Large intestine (tissue), 3 donors: ENCODE results near the gene SIGMAR1. TPM values are rescaled to one million over a fixed set of nuclear protein-coding genes. Genes with fewer than 3 reads are reported as not detected.
A peak's percentile ranks its signal among the peaks of the same experiment; 100 is the strongest.

Source experiments
- DNase-seq, 2 donors: peaks; one replicate each; pipeline versions ENCODE4 v3.0.0 to v3.0.0-alpha.2; 2013
- H3K27ac ChIP-seq: one replicate; pipeline ENCODE4 v1.5.1; 2013; ENCODE audit warnings: low read length
- H3K27me3 ChIP-seq: 2 replicates; pipeline ENCODE4 v1.6.1; 2013; ENCODE audit warnings: low read length; ENCODE audit not compliant: control insufficient read depth, insufficient read depth
- H3K36me3 ChIP-seq: 2 replicates; pipeline ENCODE4 v1.6.1; 2013; ENCODE audit warnings: low read length; ENCODE audit not compliant: control insufficient read depth, insufficient read depth
- H3K4me1 ChIP-seq: one replicate; pipeline ENCODE4 v1.6.1; 2013; ENCODE audit warnings: low read length; ENCODE audit not compliant: control insufficient read depth, insufficient read depth
- H3K4me3 ChIP-seq: one replicate; pipeline ENCODE4 v1.5.1; 2013; ENCODE audit warnings: low read length
- H3K9me3 ChIP-seq: one replicate; pipeline ENCODE4 v1.6.1; 2013; ENCODE audit warnings: mild to moderate bottlenecking, low read depth, low read length, moderate library complexity; ENCODE audit not compliant: control insufficient read depth
- WGBS: methylation state at CpG from one replicate; pipeline ENCODE4 v1.1.5; 2013; ENCODE audit warnings: low lambda C conversion rate; ENCODE audit not compliant: insufficient coverage; 5-methylcytosine and 5-hydroxymethylcytosine counted together
- polyA plus RNA-seq: library from polyadenylated mRNA; unstranded; fragments of 120-200 nt; gene quantifications from one replicate; pipeline ENCODE4 v1.2.1, GENCODE V29; 2013

The SIGMAR1 gene
- polyA plus RNA-seq, 1 donor = 79.9 TPM

DNA sequence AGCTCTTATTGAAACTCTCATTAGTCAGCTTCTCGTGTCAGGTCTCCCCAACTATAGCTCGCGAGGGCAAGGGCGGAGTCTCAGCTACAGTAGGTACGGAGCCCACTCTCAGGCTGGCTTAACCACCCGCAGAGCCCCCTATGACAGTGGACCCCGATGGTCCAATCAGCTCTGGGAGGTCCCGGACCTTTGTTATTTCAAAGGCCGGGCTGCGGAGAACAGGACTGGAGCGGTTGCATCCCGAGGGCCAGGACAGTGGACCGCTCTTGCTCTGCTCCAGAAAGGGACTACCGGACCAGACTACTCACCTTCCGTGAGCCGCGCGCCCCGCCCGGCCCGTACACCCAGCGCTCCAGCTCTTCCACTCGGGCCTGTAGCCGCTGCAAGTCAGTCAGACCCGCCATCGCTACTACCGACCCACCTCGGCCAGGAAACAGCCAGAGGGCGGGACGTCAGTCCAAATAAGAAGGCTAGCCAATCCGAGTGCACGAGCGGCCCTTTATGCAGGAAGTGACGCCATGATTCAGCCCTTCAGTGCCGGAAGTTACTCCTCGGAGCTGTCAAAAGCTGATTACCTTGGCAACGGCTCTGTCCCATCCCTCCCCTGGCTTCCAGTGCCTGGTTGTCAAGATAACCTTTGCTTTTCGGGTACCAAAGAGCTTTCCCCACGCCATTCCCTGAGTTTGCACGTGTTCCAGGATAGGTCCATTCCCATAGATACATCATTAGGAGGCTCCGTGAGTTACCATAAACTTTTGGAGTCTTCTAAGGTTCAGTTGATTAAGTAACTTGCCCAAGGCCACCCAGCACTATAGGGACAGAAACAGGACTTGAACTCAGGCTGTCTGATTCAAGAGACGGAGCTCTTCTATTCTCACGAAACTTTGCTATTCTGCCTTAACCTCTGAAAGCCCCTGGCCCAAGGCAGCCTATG lies 17.3 kb downstream of the SIGMAR1 start, which contains the start of gene DCTN3:
Gene DCTN3, minus strand, starts transcription at position 435 of the 934 bp plus-strand sequence. Its CDS starts 31 bp downstream, at position 404.
- WGBS = 0% methylated on average over 2 of the region's 43 CpGs
- peaks cover 3% of the 10 kb centered on the region for H3K9me3 ChIP-seq
- H3K27ac ChIP-seq = no peak within 1 kb of the TSS

GRCh38 chr9:34615132-34615531 lies 22.5 kb downstream of the SIGMAR1 start:
- DNase-seq = no peak
- no CpG with 5 or more reads among the region's 2 CpGs for WGBS
- Histone ChIP-seq H3K27me3 (no peaks in the 10 kb centered on the region), H3K27ac (no peak overlapping the region), H3K4me3 (no peak overlapping the region), H3K36me3 (peaks cover 45% of the 10 kb centered on the region), H3K9me3 (no peaks in the 10 kb centered on the region), H3K4me1 (peaks cover 23% of the 10 kb centered on the region)

More for the DNA sequence above, 17.3 kb downstream of the SIGMAR1 start, which contains the start of gene DCTN3:
- Histone ChIP-seq H3K27me3 (peaks cover 45% of the 10 kb centered on the region), H3K4me1 (peaks cover 10% of the 10 kb centered on the region), H3K4me3 (peak within 1 kb of the TSS; percentile 68), H3K36me3 (peaks cover 31% of the 10 kb centered on the region)
- peak; percentile 92 for DNase-seq

DNA sequence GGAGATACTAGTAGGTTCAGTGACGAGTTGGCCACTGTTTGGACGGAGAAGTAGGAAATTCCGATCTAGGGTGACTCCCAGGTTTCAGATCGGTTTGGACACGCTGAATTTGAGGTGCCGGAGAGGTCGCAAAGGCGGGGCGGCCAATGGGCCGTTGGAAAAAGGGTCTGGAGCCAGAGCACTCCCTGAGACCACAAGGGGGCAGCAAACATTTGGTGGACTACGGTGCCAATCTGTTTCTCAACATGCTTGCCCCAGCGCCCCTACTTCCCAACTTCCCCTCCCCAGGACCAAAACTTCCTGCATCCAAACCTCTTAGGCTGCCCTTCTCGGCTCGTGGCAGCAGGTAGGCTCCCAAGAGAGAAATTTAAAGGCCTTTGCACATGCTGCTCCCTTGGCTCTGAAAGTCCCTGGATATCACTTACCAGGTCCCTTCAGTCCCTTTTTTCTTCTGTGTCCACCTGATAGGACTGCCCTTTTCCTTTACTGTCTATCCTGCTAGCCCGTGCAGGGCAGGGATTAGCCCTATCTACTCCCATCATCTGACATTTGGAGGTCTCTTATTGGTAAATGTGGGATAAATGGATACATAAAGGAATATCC lies 24.7 kb downstream of the SIGMAR1 start:
- Histone ChIP-seq H3K4me1 (peaks cover 17% of the 10 kb centered on the region), H3K27ac (no peak overlapping the region), H3K27me3 (no peaks in the 10 kb centered on the region), H3K4me3 (peak overlapping the region; percentile 97), H3K9me3 (no peaks in the 10 kb centered on the region), H3K36me3 (peaks cover 38% of the 10 kb centered on the region)
- peak; percentile 63 to 70 for DNase-seq
- no CpG with 5 or more reads among the region's 15 CpGs for WGBS

DNA sequence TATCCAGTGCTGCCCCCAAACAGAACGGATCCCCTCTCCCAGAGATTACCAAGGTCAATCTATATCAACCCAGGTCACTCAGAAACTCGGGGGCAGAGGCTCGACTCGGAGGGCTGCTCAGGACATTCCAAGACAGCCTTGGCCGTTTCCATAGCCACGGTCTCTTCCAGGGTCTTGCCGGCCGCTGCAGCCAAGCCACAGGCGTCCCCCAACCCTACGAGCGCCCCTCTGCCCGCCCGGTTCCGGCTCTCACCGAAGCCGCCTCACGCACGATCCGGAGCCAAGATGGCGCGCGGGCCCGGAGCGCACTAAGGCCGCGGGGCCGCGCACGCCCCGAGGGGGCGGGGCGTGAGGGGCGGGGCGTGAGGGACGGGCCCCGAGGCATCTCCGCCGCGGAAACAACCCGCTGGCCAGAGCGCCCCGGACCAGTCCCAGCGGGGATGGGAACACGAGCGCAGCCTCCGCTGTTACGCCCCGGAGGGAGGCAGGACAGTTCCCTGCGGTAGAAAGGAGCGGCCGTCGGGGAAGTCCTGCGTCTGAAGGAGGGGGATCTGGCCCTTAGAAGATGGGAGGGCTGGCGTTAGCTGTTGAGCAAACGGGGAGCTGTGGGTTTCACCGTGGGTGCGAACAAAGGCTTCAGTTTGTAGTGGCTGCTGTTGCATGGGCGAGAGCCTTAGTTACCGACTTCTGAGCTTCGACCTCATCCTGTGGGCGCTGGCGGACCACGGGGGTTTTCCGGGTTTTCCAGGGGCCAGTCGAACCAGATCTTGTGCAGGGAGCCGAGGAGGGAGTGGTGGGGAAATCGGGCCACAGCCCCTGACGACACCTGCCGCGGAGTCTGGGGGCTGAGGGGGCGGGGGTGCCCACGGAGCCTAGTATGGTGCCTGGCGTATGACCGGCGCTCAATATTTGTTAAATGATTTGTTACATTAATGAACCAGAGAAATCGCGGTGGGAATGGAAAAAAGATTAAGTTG lies 25.5 kb downstream of the SIGMAR1 start, which contains the start of gene RPP25L:
Gene RPP25L, minus strand, starts transcription at position 287 of the 977 bp plus-strand sequence. CDS start 801 bp downstream, outside the sequence.
- H3K4me3 ChIP-seq = peak within 1 kb of the TSS; percentile 97
- whole genome bisulfite sequencing = no CpG with 5 or more reads among the region's 77 CpGs
- H3K27me3 ChIP-seq = no peaks in the 10 kb centered on the region
- peak within 1 kb of the TSS; percentile 84 for H3K27ac ChIP-seq
- H3K36me3 ChIP-seq = peaks cover 30% of the 10 kb centered on the region
- peak; percentile 80 to 90 for DNase-seq
- peaks cover 23% of the 10 kb centered on the region for H3K4me1 ChIP-seq
- H3K9me3 ChIP-seq = no peaks in the 10 kb centered on the region

GRCh38 chr9:34611251-34611810 lies 26.3 kb downstream of the SIGMAR1 start:
- Histone ChIP-seq H3K9me3 (no peaks in the 10 kb centered on the region), H3K4me3 (peak overlapping the region; percentile 97), H3K4me1 (peaks cover 26% of the 10 kb centered on the region), H3K36me3 (peaks cover 23% of the 10 kb centered on the region), H3K27ac (peak overlapping the region; percentile 77), H3K27me3 (no peaks in the 10 kb centered on the region)
- WGBS = no CpG with 5 or more reads among the region's 10 CpGs
- DNase-seq = peak in 1 of 2 donors; percentile 33

- Histone ChIP-seq H3K4me1 (peaks cover 26% of the 10 kb centered on the region), H3K27me3 (no peaks in the 10 kb centered on the region), H3K4me3 (no peak overlapping the region), H3K27ac (no peak overlapping the region), H3K36me3 (peaks cover 17% of the 10 kb centered on the region), H3K9me3 (no peaks in the 10 kb centered on the region)
- WGBS = no CpG with 5 or more reads among the region's 20 CpGs
- no peak for DNase-seq
Observed at GRCh38 chr9:34610434-34611206, 27.0 kb downstream of the SIGMAR1 start.

DNA sequence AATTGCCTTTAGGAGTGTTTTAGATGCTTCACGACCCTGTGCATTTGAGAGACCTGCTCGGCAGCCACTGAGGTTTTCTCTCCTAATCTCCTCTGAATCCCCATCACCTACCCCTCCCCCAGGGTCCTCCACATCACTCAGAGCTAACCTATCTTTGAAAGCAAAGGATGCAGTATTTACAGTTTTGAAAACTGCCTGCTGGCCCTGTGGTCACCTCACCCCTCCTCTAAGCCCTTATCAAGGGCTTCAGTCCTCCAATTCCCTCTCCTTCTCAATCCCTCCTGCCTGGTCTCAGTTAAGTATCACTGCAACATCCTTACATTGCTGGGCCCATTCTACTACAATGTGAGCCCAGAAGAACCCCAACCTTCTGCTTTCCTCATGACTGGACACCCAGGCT lies 30.3 kb downstream of the SIGMAR1 start:
- Histone ChIP-seq H3K9me3 (no peaks in the 10 kb centered on the region), H3K4me3 (no peak overlapping the region), H3K4me1 (peaks cover 19% of the 10 kb centered on the region), H3K27me3 (no peaks in the 10 kb centered on the region), H3K27ac (peak overlapping the region; percentile 73), H3K36me3 (no peaks in the 10 kb centered on the region)
- DNase-seq = no peak
- whole genome bisulfite sequencing = 20% methylated on average over 2 of the region's 2 CpGs

- H3K4me1 ChIP-seq = peaks cover 17% of the 10 kb centered on the region
- no peaks in the 10 kb centered on the region for H3K36me3 ChIP-seq
- no peaks in the 10 kb centered on the region for H3K27me3 ChIP-seq
- H3K4me3 ChIP-seq = no peak overlapping the region
- no peaks in the 10 kb centered on the region for H3K9me3 ChIP-seq
- H3K27ac ChIP-seq = peak overlapping the region; percentile 73
- peak; percentile 82 to 88 for DNase-seq
- no CpG with 5 or more reads among the region's 3 CpGs for WGBS
Observed at GRCh38 chr9:34606905-34607304, 30.7 kb downstream of the SIGMAR1 start.

- H3K4me1 ChIP-seq = peaks cover 15% of the 10 kb centered on the region
- no peak overlapping the region for H3K4me3 ChIP-seq
- no peaks in the 10 kb centered on the region for H3K9me3 ChIP-seq
Observed at GRCh38 chr9:34606190-34606589, 31.4 kb downstream of the SIGMAR1 start.

More at GRCh38 chr9:34606190-34606589, 31.4 kb downstream of the SIGMAR1 start:
- Histone ChIP-seq H3K36me3 (no peaks in the 10 kb centered on the region), H3K27ac (no peak overlapping the region), H3K27me3 (peaks cover 1% of the 10 kb centered on the region)
- DNase-seq = no peak
